Skeletal muscle satellite cell (primary cell): ENCODE measurements around the gene C10orf95.

Experiments used
- H3K27me3 ChIP-seq: 2 replicates; pipeline ENCODE4 v1.7.0; 2013; ENCODE audit warnings: low read length; ENCODE audit not compliant: control insufficient read depth, insufficient read depth
- H3K36me3 ChIP-seq: 2 replicates; pipeline ENCODE4 v1.7.0; 2013; ENCODE audit warnings: mild to moderate bottlenecking, control low read depth, low read length; ENCODE audit not compliant: insufficient read depth
- H3K4me1 ChIP-seq: 2 replicates; pipeline ENCODE4 v1.7.0; 2013; ENCODE audit warnings: low read length; ENCODE audit not compliant: control insufficient read depth, insufficient read depth
- H3K4me2 ChIP-seq: 2 replicates; pipeline ENCODE4 v1.7.0; 2013; ENCODE audit warnings: mild to moderate bottlenecking, low read length
- H3K4me3 ChIP-seq: 2 replicates; pipeline ENCODE4 v1.7.0; 2013; ENCODE audit warnings: low read length
- H3K9ac ChIP-seq: 2 replicates; pipeline ENCODE4 v1.7.0; 2013; ENCODE audit warnings: mild to moderate bottlenecking, low read depth, low read length, moderate library complexity
- H3K9me3 ChIP-seq: replicated peaks from 2 replicates; pipeline ENCODE4 v1.7.0; 2013; ENCODE audit warnings: mild to moderate bottlenecking, control low read depth, low read length

Gene C10orf95

DNA sequence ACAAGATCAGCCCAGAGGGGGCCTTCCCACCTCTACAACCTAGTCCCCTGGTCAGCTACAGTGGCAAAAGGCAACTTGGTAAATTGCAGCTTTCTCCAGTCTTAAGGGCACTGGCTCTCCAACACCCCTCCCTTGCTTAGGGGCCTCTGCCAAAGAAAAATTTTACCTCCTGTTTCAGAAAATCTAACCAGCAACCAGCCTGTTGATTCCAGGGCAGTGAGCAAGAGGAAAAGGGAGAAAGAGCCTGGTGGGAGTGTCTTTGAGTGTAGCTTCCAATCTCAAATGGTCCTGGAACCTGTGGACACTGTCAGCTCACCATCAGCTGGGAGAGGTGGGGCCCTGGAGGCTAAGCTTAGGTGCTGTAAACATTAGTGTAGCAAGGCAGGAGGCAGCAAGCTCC is 28.3 kb upstream of the C10orf95 start:
- H3K9me3 ChIP-seq = no peaks in the 10 kb centered on the region
- no peaks in the 10 kb centered on the region for H3K27me3 ChIP-seq
- no peak overlapping the region for H3K4me2 ChIP-seq
- no peak overlapping the region for H3K9ac ChIP-seq
- peaks cover 60% of the 10 kb centered on the region for H3K36me3 ChIP-seq
- H3K4me1 ChIP-seq = no peaks in the 10 kb centered on the region
- H3K4me3 ChIP-seq = no peak overlapping the region

- Histone ChIP-seq H3K4me3 (no peak overlapping the region), H3K9me3 (no peaks in the 10 kb centered on the region), H3K4me1 (no peaks in the 10 kb centered on the region), H3K4me2 (no peak overlapping the region), H3K36me3 (peaks cover 32% of the 10 kb centered on the region), H3K27me3 (no peaks in the 10 kb centered on the region), H3K9ac (no peak overlapping the region)
Measured at GRCh38 chr10:102476466-102477141, 25.3 kb upstream of the C10orf95 start.

DNA sequence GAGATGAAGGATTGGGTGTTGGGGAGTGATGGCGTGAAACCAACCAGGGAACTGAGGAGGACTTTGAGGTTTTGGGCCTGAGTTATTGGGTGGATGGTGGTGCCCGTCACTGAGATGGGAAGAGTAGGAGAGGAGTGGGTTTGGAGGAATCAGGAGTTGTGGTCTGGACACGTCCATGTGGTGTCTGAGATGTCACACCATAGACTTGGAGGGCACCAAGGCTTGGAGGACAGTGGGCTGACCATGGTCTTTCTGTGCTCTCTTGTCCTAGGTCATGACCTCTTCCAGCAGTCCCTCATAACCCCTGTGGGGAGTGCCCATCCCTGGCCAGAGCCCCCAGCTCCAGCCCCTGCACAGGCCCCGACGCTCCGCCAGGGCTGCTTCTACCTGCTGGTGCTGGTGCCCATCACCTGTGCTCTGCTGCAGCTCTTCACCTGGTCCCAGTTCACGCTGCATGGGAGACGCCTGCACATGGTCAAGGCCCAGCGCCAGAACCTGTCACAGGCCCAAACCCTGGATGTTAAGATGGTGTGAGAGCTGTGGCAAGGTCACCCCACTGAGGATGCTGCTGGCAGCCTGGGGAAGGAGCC is 24.2 kb upstream of the C10orf95 start:
- Histone ChIP-seq H3K27me3 (no peaks in the 10 kb centered on the region), H3K4me2 (no peak overlapping the region), H3K36me3 (peaks cover 22% of the 10 kb centered on the region), H3K9ac (no peak overlapping the region), H3K4me1 (no peaks in the 10 kb centered on the region), H3K9me3 (no peaks in the 10 kb centered on the region), H3K4me3 (no peak overlapping the region)

DNA sequence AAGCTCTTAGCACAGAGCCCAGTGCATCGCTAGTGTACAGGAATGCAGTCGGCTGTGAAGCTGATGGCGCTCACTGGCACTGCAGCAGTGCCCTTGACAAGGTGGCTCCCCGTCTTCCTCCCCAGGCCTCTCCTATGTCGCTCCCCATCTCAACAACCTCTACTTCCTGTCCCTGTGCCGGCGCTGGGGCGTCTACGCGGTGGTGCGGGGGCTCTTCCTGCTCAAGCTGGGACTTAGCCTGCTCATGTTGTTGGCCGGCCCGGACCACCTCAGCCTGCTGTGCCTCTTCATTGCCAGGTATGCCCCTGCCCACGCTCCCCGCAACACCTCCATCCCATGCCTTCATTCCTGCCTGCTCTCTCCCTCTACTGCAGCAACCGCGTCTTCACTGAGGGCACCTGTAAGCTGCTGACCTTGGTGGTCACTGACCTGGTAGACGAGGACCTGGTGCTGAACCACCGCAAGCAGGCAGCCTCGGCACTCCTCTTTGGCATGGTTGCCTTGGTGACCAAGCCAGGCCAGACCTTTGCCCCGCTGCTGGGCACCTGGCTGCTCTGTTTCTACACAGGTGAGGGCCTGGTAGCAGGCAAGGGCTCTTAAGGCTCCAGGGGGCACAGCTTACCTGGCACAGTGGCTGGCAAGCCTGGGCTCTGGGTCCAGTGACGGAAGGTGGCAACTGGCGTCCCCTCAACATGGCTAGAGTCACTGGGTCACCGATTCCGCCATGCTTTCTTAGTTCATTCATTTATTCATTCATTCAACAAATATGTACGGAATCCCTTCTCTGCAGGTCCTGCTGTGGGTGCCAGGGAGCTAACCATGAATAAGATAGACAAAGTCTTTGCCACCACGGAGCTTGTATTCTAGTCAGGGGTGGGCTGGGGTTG is 22.3 kb upstream of the C10orf95 start:
- no peaks in the 10 kb centered on the region for H3K4me1 ChIP-seq
- H3K27me3 ChIP-seq = no peaks in the 10 kb centered on the region
- H3K9me3 ChIP-seq = no peaks in the 10 kb centered on the region
- H3K4me3 ChIP-seq = no peak overlapping the region
- peaks cover 5% of the 10 kb centered on the region for H3K36me3 ChIP-seq
- H3K4me2 ChIP-seq = no peak overlapping the region
- H3K9ac ChIP-seq = no peak overlapping the region

DNA sequence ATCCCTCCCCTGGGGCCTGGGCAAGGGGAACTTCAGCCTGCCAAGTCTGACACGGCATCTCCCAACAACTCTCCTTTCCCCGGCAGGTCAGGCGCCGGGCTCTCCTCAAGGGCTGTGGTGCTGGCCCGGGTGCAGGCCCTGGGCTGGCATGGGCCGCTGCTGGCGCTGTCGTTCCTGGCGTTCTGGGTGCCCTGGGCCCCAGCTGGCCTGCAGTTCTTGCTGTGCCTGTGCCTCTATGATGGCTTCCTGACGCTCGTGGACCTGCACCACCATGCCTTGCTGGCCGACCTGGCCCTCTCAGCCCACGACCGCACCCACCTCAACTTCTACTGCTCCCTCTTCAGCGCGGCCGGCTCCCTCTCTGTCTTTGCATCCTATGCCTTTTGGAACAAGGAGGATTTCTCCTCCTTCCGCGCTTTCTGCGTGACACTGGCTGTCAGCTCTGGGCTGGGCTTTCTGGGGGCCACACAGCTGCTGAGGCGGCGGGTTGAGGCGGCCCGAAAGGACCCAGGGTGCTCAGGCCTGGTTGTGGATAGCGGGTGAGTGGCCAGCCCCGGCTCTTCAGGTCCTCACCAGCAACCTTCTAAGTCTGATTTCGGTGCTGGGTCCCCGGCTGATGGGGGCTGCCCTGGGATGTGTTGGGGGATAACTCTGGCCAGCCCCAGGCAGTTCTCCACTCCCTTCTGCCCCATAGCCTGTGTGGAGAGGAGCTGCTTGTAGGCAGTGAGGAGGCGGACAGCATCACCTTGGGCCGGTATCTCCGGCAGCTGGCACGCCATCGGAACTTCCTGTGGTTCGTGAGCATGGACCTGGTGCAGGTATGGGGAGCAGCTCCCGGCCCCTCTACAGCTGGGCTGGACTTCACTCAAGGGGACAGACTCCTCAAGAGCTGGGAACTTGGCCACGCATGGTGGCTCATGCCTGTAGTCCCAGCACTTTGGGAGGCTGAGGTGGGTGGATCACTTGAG is 19.5 kb upstream of the C10orf95 start:
- Histone ChIP-seq H3K4me2 (no peak overlapping the region), H3K27me3 (no peaks in the 10 kb centered on the region)

DNA sequence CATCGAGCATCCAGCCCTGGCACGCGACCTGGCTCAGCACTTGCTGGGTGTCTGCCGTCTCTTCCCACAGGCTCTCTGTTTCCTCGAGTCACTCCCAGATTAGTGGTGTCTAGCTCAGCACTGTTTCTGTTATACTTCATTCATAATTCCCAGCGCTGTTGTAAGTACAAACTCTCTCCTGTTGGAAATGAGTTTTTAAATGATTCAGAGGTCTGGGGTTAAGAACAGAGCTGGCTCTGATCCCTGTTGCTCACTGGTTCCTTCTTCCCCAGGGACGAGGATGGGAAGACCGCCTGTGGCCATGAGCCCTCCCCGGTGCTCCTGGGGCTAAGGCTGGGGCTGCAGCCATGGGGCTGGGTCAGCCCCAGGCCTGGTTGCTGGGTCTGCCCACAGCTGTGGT is 17.3 kb upstream of the C10orf95 start:
- Histone ChIP-seq H3K27me3 (no peaks in the 10 kb centered on the region), H3K9me3 (no peaks in the 10 kb centered on the region), H3K4me3 (no peak overlapping the region), H3K9ac (no peak overlapping the region), H3K36me3 (no peaks in the 10 kb centered on the region), H3K4me1 (no peaks in the 10 kb centered on the region), H3K4me2 (no peak overlapping the region)

More for the DNA sequence above, 19.5 kb upstream of the C10orf95 start:
- H3K9me3 ChIP-seq = no peaks in the 10 kb centered on the region
- no peaks in the 10 kb centered on the region for H3K4me1 ChIP-seq
- H3K4me3 ChIP-seq = no peak overlapping the region
- H3K36me3 ChIP-seq = no peaks in the 10 kb centered on the region
- H3K9ac ChIP-seq = no peak overlapping the region

DNA sequence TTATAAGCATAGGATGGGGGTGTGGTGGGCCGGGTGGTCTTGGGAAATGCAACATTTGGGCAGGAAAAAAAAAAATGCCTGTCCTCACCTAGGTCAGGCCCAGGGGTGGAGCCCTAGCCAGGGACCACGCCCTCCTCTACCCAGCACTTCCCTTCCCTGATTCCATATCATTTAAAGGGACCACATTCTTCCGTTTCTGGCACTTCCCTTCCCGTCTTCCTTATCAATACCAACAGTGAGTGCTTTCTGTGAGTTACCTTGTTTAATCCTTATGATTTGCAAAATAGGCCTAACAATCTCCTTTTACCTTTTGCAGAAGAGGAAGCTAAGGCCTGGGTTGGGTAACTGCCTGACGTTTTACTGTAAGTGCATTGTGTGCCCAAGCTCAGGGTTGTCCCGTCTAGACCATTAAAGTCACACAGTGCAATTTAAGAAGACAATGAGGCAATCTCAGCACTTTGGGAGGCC is 16.7 kb upstream of the C10orf95 start:
- Histone ChIP-seq H3K9me3 (no peaks in the 10 kb centered on the region), H3K36me3 (no peaks in the 10 kb centered on the region), H3K4me2 (no peak overlapping the region), H3K27me3 (no peaks in the 10 kb centered on the region), H3K4me1 (no peaks in the 10 kb centered on the region), H3K9ac (no peak overlapping the region), H3K4me3 (no peak overlapping the region)

DNA sequence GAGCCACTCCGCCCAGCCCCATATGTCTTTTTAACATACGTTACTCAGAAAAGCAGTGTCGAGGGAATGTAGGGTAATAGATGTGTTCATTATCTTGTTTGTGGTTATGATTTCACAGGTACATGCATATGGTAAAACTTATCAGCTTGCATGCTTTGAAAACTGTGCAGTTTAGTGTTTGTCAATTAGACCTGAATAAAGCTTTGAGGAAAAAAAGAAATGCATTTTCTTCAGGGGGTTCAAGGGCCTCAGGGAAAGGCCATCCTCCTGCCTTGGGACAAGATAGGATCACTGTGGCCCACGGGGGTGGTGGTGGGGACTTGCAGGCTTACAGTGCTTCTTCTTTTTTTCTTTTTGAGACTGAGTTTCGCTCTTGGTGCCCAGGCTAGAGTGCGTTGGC is 16.0 kb upstream of the C10orf95 start:
- peaks cover 3% of the 10 kb centered on the region for H3K27me3 ChIP-seq
- no peak overlapping the region for H3K4me2 ChIP-seq
- H3K4me1 ChIP-seq = no peaks in the 10 kb centered on the region
- no peaks in the 10 kb centered on the region for H3K36me3 ChIP-seq
- H3K4me3 ChIP-seq = no peak overlapping the region
- H3K9me3 ChIP-seq = no peaks in the 10 kb centered on the region
- H3K9ac ChIP-seq = no peak overlapping the region

DNA sequence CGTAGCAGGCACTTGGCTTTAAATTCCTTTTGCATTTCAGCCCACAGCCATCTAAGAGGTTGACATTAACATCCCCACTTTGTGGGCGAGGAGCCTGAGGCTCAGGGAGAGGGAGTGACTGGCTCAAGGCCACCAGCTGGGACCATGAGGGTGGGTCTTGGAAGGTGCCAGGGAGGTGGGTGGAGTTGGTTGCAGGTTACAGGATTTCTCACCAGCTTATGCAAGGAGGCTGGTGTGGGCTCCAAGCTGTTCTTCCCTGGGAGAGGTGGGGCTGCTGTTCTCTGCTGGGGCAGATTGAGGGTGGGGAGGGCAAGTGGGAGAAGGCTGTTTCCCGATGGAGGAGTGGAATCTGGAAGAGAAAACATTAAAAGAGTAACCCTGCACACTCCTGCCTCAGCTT is 14.1 kb upstream of the C10orf95 start:
- no peak overlapping the region for H3K4me3 ChIP-seq
- no peaks in the 10 kb centered on the region for H3K36me3 ChIP-seq
- H3K9me3 ChIP-seq = no peaks in the 10 kb centered on the region
- H3K9ac ChIP-seq = no peak overlapping the region
- no peak overlapping the region for H3K4me2 ChIP-seq
- H3K4me1 ChIP-seq = peaks cover 4% of the 10 kb centered on the region
- H3K27me3 ChIP-seq = peaks cover 3% of the 10 kb centered on the region

GRCh38 chr10:102463983-102464382 is 12.6 kb upstream of the C10orf95 start:
- Histone ChIP-seq H3K4me2 (no peak overlapping the region), H3K4me3 (no peak overlapping the region), H3K36me3 (no peaks in the 10 kb centered on the region), H3K4me1 (peaks cover 4% of the 10 kb centered on the region), H3K9ac (no peak overlapping the region), H3K27me3 (peaks cover 3% of the 10 kb centered on the region), H3K9me3 (no peaks in the 10 kb centered on the region)
